ENCODE data around the gene CLEC4G.

Gene CLEC4G

GRCh38 chr19:7692417-7693088, 39.4 kb downstream of the CLEC4G start:
- TF ChIP-seq CTCF (IDR thresholded peaks at IDR 0.05), result no peak

- no peak for TF ChIP-seq CTCF (IDR thresholded peaks at IDR 0.05)
These were observed 40.4 kb downstream of the CLEC4G start for GRCh38 chr19:7691497-7691896.

- no peak for TF ChIP-seq CTCF (IDR thresholded peaks at IDR 0.05)
These were observed 41.1 kb downstream of the CLEC4G start for GRCh38 chr19:7690779-7691258.

- no peak for TF ChIP-seq CTCF (IDR thresholded peaks at IDR 0.05)
These were observed 42.7 kb downstream of the CLEC4G start for GRCh38 chr19:7689165-7689564.

GRCh38 chr19:7687177-7687576, 44.7 kb downstream of the CLEC4G start:
- no peak for TF ChIP-seq CTCF (IDR thresholded peaks at IDR 0.05)

- TF ChIP-seq CTCF (IDR thresholded peaks at IDR 0.05), result no peak
These were observed 46.1 kb downstream of the CLEC4G start for GRCh38 chr19:7685546-7686445.

- no peak for TF ChIP-seq CTCF (IDR thresholded peaks at IDR 0.05)
These were observed 49.6 kb downstream of the CLEC4G start for GRCh38 chr19:7682175-7682855.
